Neural crest cell (in vitro differentiated cells): ENCODE data around the gene PNKP. TPM values are rescaled to one million over a fixed set of nuclear protein-coding genes. Genes with fewer than 3 reads are reported as not detected.

Experiments
- DNase-seq: peaks from one replicate; pipeline ENCODE4 v3.0.0; 2021; ENCODE audit warnings: low read depth, mixed read lengths, low spot score
- H3K27ac Mint-ChIP-seq: one replicate; pipeline ENCODE4 v1.8.0; 2021; ENCODE audit warnings: mild to moderate bottlenecking, mixed read lengths; ENCODE audit not compliant: unreplicated experiment
- H3K27me3 Mint-ChIP-seq: 2 replicates; pipeline ENCODE4 v1.8.0; 2021; ENCODE audit warnings: low read depth, mild to moderate bottlenecking, mixed read lengths
- H3K36me3 Mint-ChIP-seq: 2 replicates; pipeline ENCODE4 v1.8.0; 2021; ENCODE audit warnings: low read depth, mild to moderate bottlenecking, mixed read lengths
- H3K4me1 Mint-ChIP-seq: 2 replicates; pipeline ENCODE4 v1.8.0; 2021; ENCODE audit warnings: mixed read lengths
- H3K4me3 Mint-ChIP-seq: one replicate; pipeline ENCODE4 v1.8.0; 2021; ENCODE audit warnings: mild to moderate bottlenecking, mixed read lengths
- H3K9me3 Mint-ChIP-seq: 2 replicates; pipeline ENCODE4 v1.8.0; 2021; ENCODE audit warnings: mixed read lengths
- CTCF ChIP-seq: fragments of 200-600 bp; sonication (generic); conservative IDR thresholded peaks from 2 replicates; pipeline ENCODE4 v1.5.0; 2021; ENCODE audit warnings: antibody characterized with exemption, mild to moderate bottlenecking
- total RNA-seq: library from RNA; stranded (reverse); gene quantifications from 2 replicates; pipeline ENCODE4 v1.2.1, GENCODE V29; 2021

PNKP gene
- total RNA-seq, 1 donor from 2014 or later, result 135 TPM

GRCh38 chr19:49871349-49871985 is 4.1 kb upstream of the PNKP start:
- H3K9me3 Mint-ChIP-seq, result no peaks in the 10 kb centered on the region
- peaks cover 9% of the 10 kb centered on the region for H3K27me3 Mint-ChIP-seq
- H3K36me3 Mint-ChIP-seq, result no peaks in the 10 kb centered on the region
- no peak for TF ChIP-seq CTCF
- H3K4me1 Mint-ChIP-seq, result peaks cover 33% of the 10 kb centered on the region
- no peak for DNase-seq
- peak overlapping the region; percentile 92 for H3K27ac Mint-ChIP-seq
- H3K4me3 Mint-ChIP-seq, result peak overlapping the region; percentile 87

GRCh38 chr19:49870309-49870901 is 3.0 kb upstream of the PNKP start:
- no peak for DNase-seq
- Mint-ChIP-seq H3K9me3 (no peaks in the 10 kb centered on the region), H3K36me3 (no peaks in the 10 kb centered on the region), H3K4me3 (peak overlapping the region; percentile 87), H3K27me3 (peaks cover 12% of the 10 kb centered on the region), H3K4me1 (peaks cover 38% of the 10 kb centered on the region), H3K27ac (peak overlapping the region; percentile 91)
- TF ChIP-seq CTCF, result no peak

DNA sequence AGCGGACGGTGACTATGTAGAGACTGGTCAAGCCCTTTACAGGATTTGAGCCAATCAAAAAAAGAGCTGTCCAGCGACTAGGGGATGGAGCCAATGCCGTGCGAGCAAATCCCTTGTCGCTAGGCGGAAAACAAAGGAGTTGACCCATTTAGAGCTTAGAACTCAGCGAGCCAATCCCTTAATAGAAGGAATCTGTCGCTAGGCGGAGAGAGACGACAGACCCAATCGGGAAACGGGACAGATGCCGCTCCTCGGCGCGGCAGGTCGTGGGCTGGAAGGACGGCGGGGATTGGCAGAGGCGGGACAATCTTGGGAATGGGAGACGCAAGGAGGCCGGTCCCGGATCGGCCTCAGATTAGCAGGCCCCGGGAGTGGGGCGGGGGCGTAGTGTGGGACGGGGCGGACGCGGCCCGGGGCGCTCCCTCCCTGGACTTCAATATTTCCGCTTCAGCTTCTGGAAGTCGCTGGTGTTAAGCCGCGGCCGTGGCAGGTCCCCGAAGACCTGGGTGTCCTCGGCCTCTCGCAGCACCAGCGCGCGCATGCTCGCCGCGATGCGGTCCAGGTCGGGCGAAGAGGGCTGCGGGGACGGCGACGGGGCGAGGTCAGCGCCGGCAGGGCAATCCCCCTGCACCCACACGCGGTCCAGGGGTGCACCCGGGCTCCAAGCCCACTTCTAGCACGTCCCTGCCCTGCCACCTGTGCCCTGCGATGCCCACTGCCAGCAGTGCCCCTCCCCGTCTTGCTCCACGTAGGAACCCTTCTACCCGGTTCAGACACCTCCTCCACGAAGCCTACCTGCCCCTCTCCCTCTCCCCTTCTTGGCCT is 2.3 kb upstream of the PNKP start:
- Mint-ChIP-seq H3K4me3 (peak overlapping the region; percentile 87), H3K9me3 (no peaks in the 10 kb centered on the region), H3K27ac (peak overlapping the region; percentile 91), H3K4me1 (peaks cover 43% of the 10 kb centered on the region), H3K27me3 (peaks cover 18% of the 10 kb centered on the region), H3K36me3 (peaks cover 6% of the 10 kb centered on the region)
- DNase-seq, result peak; percentile 98
- no peak for TF ChIP-seq CTCF

GRCh38 chr19:49869009-49869483 is 1.7 kb upstream of the PNKP start:
- no peaks in the 10 kb centered on the region for H3K9me3 Mint-ChIP-seq
- H3K27ac Mint-ChIP-seq, result peak overlapping the region; percentile 35
- DNase-seq, result no peak

More at GRCh38 chr19:49869009-49869483, 1.7 kb upstream of the PNKP start:
- no peak for TF ChIP-seq CTCF
- peaks cover 46% of the 10 kb centered on the region for H3K4me1 Mint-ChIP-seq
- H3K27me3 Mint-ChIP-seq, result peaks cover 18% of the 10 kb centered on the region
- H3K4me3 Mint-ChIP-seq, result no peak overlapping the region
- H3K36me3 Mint-ChIP-seq, result peaks cover 12% of the 10 kb centered on the region
